ENCODE data around the gene H1-8.

The H1-8 gene

GRCh38 chr3:129553171-129553570 is 10.2 kb downstream of the H1-8 start:
- Mint-ChIP-seq H3K27ac (peak overlapping the region in 2 of 3 experiments; percentile 56 to 66), H3K9me3 (no peaks in the 10 kb centered on the region), H3K4me1 (peaks cover 51% of the 10 kb centered on the region), H3K4me3 (no peak overlapping the region), H3K36me3 (ENCODE audit: low read depth) (peaks cover 9% of the 10 kb centered on the region), H3K27me3 (ENCODE audit: low read depth) (peaks cover 11% of the 10 kb centered on the region)
- TF ChIP-seq, protein P1, sequence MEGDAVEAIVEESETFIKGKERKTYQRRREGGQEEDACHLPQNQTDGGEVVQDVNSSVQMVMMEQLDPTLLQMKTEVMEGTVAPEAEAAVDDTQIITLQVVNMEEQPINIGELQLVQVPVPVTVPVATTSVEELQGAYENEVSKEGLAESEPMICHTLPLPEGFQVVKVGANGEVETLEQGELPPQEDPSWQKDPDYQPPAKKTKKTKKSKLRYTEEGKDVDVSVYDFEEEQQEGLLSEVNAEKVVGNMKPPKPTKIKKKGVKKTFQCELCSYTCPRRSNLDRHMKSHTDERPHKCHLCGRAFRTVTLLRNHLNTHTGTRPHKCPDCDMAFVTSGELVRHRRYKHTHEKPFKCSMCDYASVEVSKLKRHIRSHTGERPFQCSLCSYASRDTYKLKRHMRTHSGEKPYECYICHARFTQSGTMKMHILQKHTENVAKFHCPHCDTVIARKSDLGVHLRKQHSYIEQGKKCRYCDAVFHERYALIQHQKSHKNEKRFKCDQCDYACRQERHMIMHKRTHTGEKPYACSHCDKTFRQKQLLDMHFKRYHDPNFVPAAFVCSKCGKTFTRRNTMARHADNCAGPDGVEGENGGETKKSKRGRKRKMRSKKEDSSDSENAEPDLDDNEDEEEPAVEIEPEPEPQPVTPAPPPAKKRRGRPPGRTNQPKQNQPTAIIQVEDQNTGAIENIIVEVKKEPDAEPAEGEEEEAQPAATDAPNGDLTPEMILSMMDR (IDR thresholded peaks at IDR 0.05; ENCODE audit: unreplicated experiment in 3 of 3), result no peak

GRCh38 chr3:129553719-129554118 is 10.7 kb downstream of the H1-8 start:
- Mint-ChIP-seq H3K4me3 (no peak overlapping the region), H3K9me3 (no peaks in the 10 kb centered on the region), H3K27me3 (ENCODE audit: low read depth) (peaks cover 11% of the 10 kb centered on the region), H3K4me1 (peaks cover 55% of the 10 kb centered on the region), H3K36me3 (ENCODE audit: low read depth) (peaks cover 9% of the 10 kb centered on the region), H3K27ac (peak overlapping the region in 2 of 3 experiments; percentile 66 to 85)
- TF ChIP-seq, protein P1 (IDR thresholded peaks at IDR 0.05; ENCODE audit: unreplicated experiment in 3 of 3), result no peak

DNA sequence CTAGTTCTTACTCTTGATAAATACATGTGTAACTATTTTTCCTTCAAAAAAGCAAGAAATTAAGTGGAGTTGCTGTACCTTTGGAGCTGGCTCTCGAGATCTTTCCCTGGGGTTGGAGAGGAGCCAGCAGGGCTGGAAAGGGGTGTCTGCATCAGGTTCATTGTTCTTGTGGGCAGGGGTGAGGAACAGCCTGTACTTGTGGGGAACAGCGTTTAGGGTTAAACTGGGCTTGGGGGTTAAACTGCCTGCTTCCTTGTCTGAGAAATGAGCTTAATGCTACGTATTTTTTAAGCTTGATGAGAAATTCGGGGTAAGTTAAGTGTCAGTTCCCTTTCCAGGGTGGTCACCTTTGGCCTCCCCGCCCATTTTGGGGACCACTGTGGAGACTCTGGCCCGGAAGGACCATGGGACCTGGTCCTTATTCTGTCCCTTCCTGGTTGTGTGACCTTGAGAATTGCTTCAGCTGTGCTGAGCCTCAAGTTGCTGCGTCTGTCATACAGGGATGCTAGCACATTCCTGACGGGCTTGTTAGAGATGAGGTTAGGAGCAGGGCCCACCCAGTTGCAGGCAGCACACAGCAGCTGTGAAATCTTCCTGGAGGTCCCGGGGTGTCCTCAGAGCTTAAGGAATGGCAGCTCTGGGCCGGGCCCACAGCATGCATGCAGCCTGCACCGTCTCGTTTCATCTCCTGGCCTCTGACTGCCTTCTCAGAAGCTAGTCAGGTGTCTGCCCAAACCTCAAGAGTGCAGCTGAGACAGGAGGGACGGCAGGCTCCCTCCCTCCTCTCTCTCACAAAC is 11.6 kb downstream of the H1-8 start:
- Mint-ChIP-seq H3K27me3 (ENCODE audit: low read depth) (peaks cover 7% of the 10 kb centered on the region), H3K4me3 (no peak overlapping the region), H3K4me1 (peaks cover 55% of the 10 kb centered on the region), H3K9me3 (no peaks in the 10 kb centered on the region), H3K27ac (peak overlapping the region; percentile 34 to 85 (median 66)), H3K36me3 (ENCODE audit: low read depth) (peaks cover 9% of the 10 kb centered on the region)
- TF ChIP-seq, protein P1 (IDR thresholded peaks at IDR 0.05; ENCODE audit: unreplicated experiment in 3 of 3), result no peak

GRCh38 chr3:129555153-129555550 is 12.2 kb downstream of the H1-8 start:
- Mint-ChIP-seq H3K27ac (peak overlapping the region; percentile 34 to 85 (median 66)), H3K9me3 (no peaks in the 10 kb centered on the region), H3K27me3 (ENCODE audit: low read depth) (peaks cover 3% of the 10 kb centered on the region), H3K4me3 (no peak overlapping the region), H3K36me3 (ENCODE audit: low read depth) (peaks cover 9% of the 10 kb centered on the region), H3K4me1 (peaks cover 55% of the 10 kb centered on the region)
- TF ChIP-seq, protein P1 (IDR thresholded peaks at IDR 0.05; ENCODE audit: unreplicated experiment in 3 of 3), result no peak

- H3K27ac Mint-ChIP-seq, result peak overlapping the region in 2 of 3 experiments; percentile 66 to 85
- H3K27me3 Mint-ChIP-seq (ENCODE audit: low read depth), result peaks cover 3% of the 10 kb centered on the region
- no peak overlapping the region for H3K4me3 Mint-ChIP-seq
- H3K9me3 Mint-ChIP-seq, result no peaks in the 10 kb centered on the region
- H3K36me3 Mint-ChIP-seq (ENCODE audit: low read depth), result peaks cover 11% of the 10 kb centered on the region
- TF ChIP-seq, protein P1 (IDR thresholded peaks at IDR 0.05; ENCODE audit: unreplicated experiment in 3 of 3), result no peak
- H3K4me1 Mint-ChIP-seq, result peaks cover 60% of the 10 kb centered on the region
Observed at GRCh38 chr3:129555616-129556357, 12.8 kb downstream of the H1-8 start.

Measured in nephron (organoid).